GM13977 (cell line): Measurements from ENCODE around the gene CFAP97.

Experiments
- DNase-seq: peaks from one replicate; pipeline ENCODE4 v3.0.0; 2012; ENCODE audit warnings: low spot score
- CTCF ChIP-seq: IDR thresholded peaks from 2 replicates; pipeline ENCODE4 v1.5.1; 2012; ENCODE audit warnings: mild to moderate bottlenecking, control low read depth; ENCODE audit not compliant: insufficient read depth; ENCODE audit errors: extremely low read depth, missing control alignments
- in situ Hi-C: fragments of 300-500 bp; cut with MboI; formaldehyde crosslinking; loops from one replicate; pipeline ENCODE4 v1.12.0; 2022; ENCODE audit warnings: low sequenced_read_pairs, low pct_unique_long_range_greater_than_20kb, mixed read lengths, inconsistent platforms; ENCODE audit not compliant: unreplicated experiment

CFAP97 gene

GRCh38 chr4:185203486-185204237 lies at the start of gene CFAP97:
TSS of gene CFAP97 (minus strand) at chr4:185204000. CDS start at chr4:185191196, 12,804 bp downstream.
- in situ Hi-C loops = no loop called here
- no peak for TF ChIP-seq CTCF
- DNase-seq = peak; percentile 90

GRCh38 chr4:185249105-185249504 lies 45.3 kb upstream of the CFAP97 start:
- DNase-seq = no peak
- no peak for TF ChIP-seq CTCF
- in situ Hi-C loops = no loop called here

GRCh38 chr4:185248393-185249039 lies 44.7 kb upstream of the CFAP97 start:
- in situ Hi-C loops = no loop called here
- no peak for TF ChIP-seq CTCF
- DNase-seq = no peak

- TF ChIP-seq CTCF = no peak
- in situ Hi-C loops = no loop called here
- DNase-seq = no peak
Measured at GRCh38 chr4:185247151-185247550, 43.4 kb upstream of the CFAP97 start.

- no peak for TF ChIP-seq CTCF
- DNase-seq = no peak
- in situ Hi-C loops = no loop called here
Measured at GRCh38 chr4:185246453-185246852, 42.7 kb upstream of the CFAP97 start.

- TF ChIP-seq CTCF = no peak
- DNase-seq = no peak
- in situ Hi-C loops = no loop called here
Measured at GRCh38 chr4:185244763-185245162, 41.0 kb upstream of the CFAP97 start.
